HG03064 (cell line): ENCODE results near the gene ARMCX1.
"Not testable (repeated sequence)": the region's sequence is repeated elsewhere in the genome, so short reads cannot be mapped to it uniquely, and the experiment has no call there.

Source experiments
- ATAC-seq: cut with Tn5 transposase; IDR thresholded peaks from one replicate; pipeline ENCODE4 v1.9.1; 2021; ENCODE audit warnings: low read depth; ENCODE audit not compliant: unreplicated experiment

ARMCX1 gene

GRCh38 chrX:101550362-101550750 is at the start of gene ARMCX1:
TSS of gene ARMCX1 (plus strand) at chrX:101550547. CDS start at chrX:101552931, 2,384 bp downstream.
- no peak for ATAC-seq

- not testable (repeated sequence) for ATAC-seq
Observed at GRCh38 chrX:101502929-101503328, 47.4 kb upstream of the ARMCX1 start.

GRCh38 chrX:101507372-101507771 is 43.0 kb upstream of the ARMCX1 start:
- ATAC-seq, result no peak

DNA sequence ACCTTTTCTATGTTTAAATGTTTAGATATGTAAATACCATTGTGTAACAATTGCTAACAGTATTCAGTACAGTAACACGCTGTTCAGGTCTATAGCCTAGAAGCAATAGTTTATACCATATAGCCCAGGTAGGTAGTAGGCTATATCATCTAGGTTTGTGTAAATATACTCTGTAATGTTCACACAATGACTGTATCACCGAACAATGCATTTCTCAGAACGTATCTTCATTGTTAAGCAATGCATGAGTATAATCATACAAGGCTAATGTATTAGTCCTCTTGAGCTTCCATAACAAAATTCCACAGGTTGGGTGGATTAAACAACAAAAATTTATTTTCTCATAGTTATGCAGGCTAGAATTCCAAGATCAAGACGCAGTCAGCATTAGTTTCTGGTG is 42.4 kb upstream of the ARMCX1 start:
- no peak for ATAC-seq

- ATAC-seq, result no peak
Observed at GRCh38 chrX:101530944-101531343, 19.4 kb upstream of the ARMCX1 start.

DNA sequence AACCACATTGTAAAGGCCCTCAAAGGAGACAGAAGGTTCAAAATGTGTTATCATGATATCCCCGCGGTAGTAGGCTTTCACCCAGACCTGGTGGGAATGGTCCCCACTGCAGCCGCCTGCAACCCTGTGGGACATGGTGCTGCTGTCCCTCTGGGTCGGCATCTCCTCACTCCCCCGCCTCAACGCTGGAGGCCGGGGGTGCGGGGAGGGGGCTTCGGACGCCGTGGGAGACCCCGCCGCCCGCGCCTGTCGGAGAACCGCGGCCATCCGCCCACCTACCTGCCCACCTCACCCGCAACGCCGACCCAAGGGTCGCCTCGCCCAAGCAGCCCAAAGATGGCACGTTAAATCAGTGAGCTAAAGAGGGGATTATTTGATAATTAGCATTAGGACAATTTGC is 11.2 kb upstream of the ARMCX1 start:
- ATAC-seq, result no peak

- no peak for ATAC-seq
Observed at GRCh38 chrX:101550751-101551379, 518 bp downstream of the ARMCX1 start.

- no peak for ATAC-seq
Observed at GRCh38 chrX:101551380-101551767, 1.0 kb downstream of the ARMCX1 start.

DNA sequence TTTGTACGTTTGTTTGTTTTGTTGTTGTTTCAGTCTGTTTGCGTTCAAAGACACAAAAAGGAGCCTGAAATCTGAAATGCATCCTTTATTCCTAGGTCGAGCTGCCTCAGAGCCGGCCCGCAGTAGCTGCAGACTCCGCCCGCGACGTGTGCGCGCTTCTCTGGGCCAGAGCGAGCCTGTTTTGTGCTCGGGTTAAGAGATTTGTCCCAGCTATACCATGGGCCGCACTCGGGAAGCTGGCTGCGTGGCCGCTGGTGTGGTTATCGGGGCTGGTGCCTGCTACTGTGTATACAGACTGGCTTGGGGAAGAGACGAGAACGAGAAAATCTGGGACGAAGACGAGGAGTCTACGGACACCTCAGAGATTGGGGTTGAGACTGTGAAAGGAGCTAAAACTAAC is 2.4 kb downstream of the ARMCX1 start:
- no peak for ATAC-seq

GRCh38 chrX:101564651-101565050 is 14.3 kb downstream of the ARMCX1 start:
- ATAC-seq, result no peak

GRCh38 chrX:101595739-101596419 is 45.5 kb downstream of the ARMCX1 start:
- ATAC-seq, result peak; percentile 99

DNA sequence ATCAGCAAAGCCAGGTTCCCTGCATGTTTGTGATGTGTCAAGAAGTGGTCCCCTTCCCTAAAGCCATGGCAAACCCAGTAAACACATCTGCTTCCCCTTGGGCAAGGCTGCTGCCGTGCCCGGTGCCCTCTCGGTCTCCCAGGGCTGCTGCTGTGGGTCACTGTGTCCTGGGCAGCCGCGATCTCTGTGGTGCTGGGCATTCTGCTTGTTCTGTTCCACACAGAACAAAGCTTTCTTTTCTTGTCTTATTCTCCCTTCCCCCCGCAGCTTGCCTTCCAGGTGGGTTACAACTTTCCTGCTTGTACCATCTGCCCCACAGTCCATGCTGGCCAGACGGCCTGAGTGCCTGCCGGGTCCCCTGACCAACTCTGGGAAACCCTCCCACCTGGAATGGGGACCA is 49.2 kb downstream of the ARMCX1 start:
- not testable (repeated sequence) for ATAC-seq

- ATAC-seq, result no peak
Observed at GRCh38 chrX:101602077-101602476, 51.7 kb downstream of the ARMCX1 start.
